WTC11 (cell line): ENCODE measurements around the gene GSN.

ENCODE experiments used
- ATF3 ChIP-seq: sonication (generic); formaldehyde crosslinking; conservative IDR thresholded peaks from 2 replicates; pipeline ENCODE4 v1.8.1; 2022; ENCODE audit warnings: mild to moderate bottlenecking, missing genetic modification reagents
- CREM ChIP-seq: sonication (generic); formaldehyde crosslinking; IDR thresholded peaks from 2 replicates; pipeline ENCODE4 v1.8.1; 2022; ENCODE audit warnings: mild to moderate bottlenecking, missing genetic modification reagents, moderate library complexity
- CTCF ChIP-seq: fragments of 200-600 bp; IDR thresholded peaks from 2 replicates; pipeline ENCODE4 v1.8.0; 2022; ENCODE audit warnings: antibody characterized with exemption
- E2F5 ChIP-seq: sonication (generic); formaldehyde crosslinking; IDR thresholded peaks from 2 replicates; pipeline ENCODE4 v1.8.1; 2022; ENCODE audit warnings: mild to moderate bottlenecking, moderate library complexity, missing genetic modification reagents
- ELF4 ChIP-seq: sonication (generic); formaldehyde crosslinking; IDR thresholded peaks from 2 replicates; pipeline ENCODE4 v1.8.1; 2022; ENCODE audit warnings: low read depth, mild to moderate bottlenecking, moderate library complexity, missing genetic modification reagents
- JUN ChIP-seq: sonication (generic); formaldehyde crosslinking; IDR thresholded peaks from 2 replicates; pipeline ENCODE4 v1.8.0; 2023; ENCODE audit warnings: mild to moderate bottlenecking, missing genetic modification reagents
- MXD4 ChIP-seq: fragments of 250-450 bp; sonication (Bioruptor Pico); IDR thresholded peaks from 2 replicates; pipeline ENCODE4 v1.8.0; 2021; ENCODE audit warnings: mild to moderate bottlenecking, moderate library complexity, borderline replicate concordance
- NFYB ChIP-seq: sonication (generic); formaldehyde crosslinking; conservative IDR thresholded peaks from 2 replicates; pipeline ENCODE4 v1.8.0; 2022; ENCODE audit warnings: low read depth, missing genetic modification reagents
- SMAD3 ChIP-seq: sonication (generic); formaldehyde crosslinking; IDR thresholded peaks from 2 replicates; pipeline ENCODE4 v1.8.0; 2022; ENCODE audit warnings: missing genetic modification reagents, mild to moderate bottlenecking, borderline replicate concordance
- ZNF138 ChIP-seq: sonication (generic); formaldehyde crosslinking; conservative IDR thresholded peaks from 2 replicates; pipeline ENCODE4 v1.8.1; 2022; ENCODE audit warnings: mild to moderate bottlenecking, moderate library complexity, missing genetic modification reagents
- ZNF671 ChIP-seq: fragments of 250-450 bp; sonication (Bioruptor Pico); IDR thresholded peaks from 2 replicates; pipeline ENCODE4 v1.8.0; 2021; ENCODE audit warnings: mild to moderate bottlenecking

GRCh38 chr9:121313458-121314152, 45.6 kb downstream of the GSN start:
- TF ChIP-seq ZNF671 (no peak), MXD4 (CRISPR knock-in tag) (no peak), CTCF (no peak), ELF4 (CRISPR knock-in tag) (no peak), NFYB (CRISPR knock-in tag) (no peak), ZNF138 (no peak), E2F5 (CRISPR knock-in tag) (no peak), SMAD3 (CRISPR knock-in tag) (no peak), ATF3 (no peak), JUN (no peak), CREM (CRISPR knock-in tag) (no peak)
